ENCODE measurements around the gene OR5V1. TPM values are rescaled to one million over a fixed set of nuclear protein-coding genes. Genes with fewer than 3 reads are reported as not detected.
"Not testable (repeated sequence)": the region's sequence is repeated elsewhere in the genome, so short reads cannot be mapped to it uniquely, and the experiment has no call there.

Gene OR5V1
- total RNA-seq, 1 donor from 2014 or later, result not detected

DNA sequence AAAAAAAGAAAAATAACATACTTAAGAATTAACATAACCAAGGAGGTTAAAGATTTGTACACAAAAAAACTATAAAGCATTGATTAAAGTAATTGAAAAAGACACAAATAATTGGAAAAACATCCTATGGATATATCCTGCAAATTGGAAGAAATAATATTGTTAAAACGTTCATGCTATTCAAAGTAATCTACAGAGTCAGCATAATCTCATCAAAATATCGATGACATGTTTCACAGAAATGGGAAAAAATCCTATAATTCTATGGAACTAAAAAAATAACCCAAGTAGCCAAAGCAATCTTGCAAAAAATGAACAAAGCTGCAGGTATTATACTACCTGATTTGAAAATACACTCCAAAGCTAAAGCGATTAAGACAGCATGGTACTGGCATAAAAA, 23.3 kb downstream of the OR5V1 start:
- no peak overlapping the region for H3K4me3 Mint-ChIP-seq
- no peaks in the 10 kb centered on the region for H3K9me3 Mint-ChIP-seq
- H3K27me3 Mint-ChIP-seq (ENCODE audit: low read depth), result peaks cover 2% of the 10 kb centered on the region
- H3K27ac Mint-ChIP-seq (ENCODE audit: unreplicated experiment), result no peak overlapping the region
- DNase-seq (ENCODE audit: low read depth, low spot score), result no peak
- TF ChIP-seq, protein P1, sequence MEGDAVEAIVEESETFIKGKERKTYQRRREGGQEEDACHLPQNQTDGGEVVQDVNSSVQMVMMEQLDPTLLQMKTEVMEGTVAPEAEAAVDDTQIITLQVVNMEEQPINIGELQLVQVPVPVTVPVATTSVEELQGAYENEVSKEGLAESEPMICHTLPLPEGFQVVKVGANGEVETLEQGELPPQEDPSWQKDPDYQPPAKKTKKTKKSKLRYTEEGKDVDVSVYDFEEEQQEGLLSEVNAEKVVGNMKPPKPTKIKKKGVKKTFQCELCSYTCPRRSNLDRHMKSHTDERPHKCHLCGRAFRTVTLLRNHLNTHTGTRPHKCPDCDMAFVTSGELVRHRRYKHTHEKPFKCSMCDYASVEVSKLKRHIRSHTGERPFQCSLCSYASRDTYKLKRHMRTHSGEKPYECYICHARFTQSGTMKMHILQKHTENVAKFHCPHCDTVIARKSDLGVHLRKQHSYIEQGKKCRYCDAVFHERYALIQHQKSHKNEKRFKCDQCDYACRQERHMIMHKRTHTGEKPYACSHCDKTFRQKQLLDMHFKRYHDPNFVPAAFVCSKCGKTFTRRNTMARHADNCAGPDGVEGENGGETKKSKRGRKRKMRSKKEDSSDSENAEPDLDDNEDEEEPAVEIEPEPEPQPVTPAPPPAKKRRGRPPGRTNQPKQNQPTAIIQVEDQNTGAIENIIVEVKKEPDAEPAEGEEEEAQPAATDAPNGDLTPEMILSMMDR (conservative IDR thresholded peaks at IDR 0.05), result no peak
- no peaks in the 10 kb centered on the region for H3K4me1 Mint-ChIP-seq
- H3K36me3 Mint-ChIP-seq (ENCODE audit: low read depth), result no peaks in the 10 kb centered on the region

DNA sequence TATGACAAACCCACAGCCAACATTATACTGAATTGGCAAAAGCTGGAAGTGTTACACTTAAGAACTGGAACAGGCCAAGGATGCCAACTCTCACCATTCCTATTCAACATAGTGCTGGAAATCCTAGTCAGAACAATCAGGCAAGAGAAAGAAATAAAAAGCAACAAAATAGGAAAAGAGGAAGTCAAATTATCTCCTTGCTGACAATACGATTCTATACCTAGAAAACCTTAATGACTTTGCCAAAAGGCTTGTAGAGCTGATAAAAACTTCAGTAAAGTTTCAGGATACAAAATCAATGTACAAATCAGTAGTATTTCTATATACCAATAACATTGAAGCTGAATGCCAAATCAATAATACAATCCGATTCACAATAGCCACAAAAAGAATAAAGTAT, 32.4 kb downstream of the OR5V1 start:
- H3K9me3 Mint-ChIP-seq, result peaks cover 4% of the 10 kb centered on the region
- H3K4me1 Mint-ChIP-seq, result no peaks in the 10 kb centered on the region
- no peak overlapping the region for H3K4me3 Mint-ChIP-seq
- DNase-seq (ENCODE audit: low read depth, low spot score), result no peak
- TF ChIP-seq, protein P1 (conservative IDR thresholded peaks at IDR 0.05), result no peak
- no peak overlapping the region for H3K27ac Mint-ChIP-seq (ENCODE audit: unreplicated experiment)
- H3K27me3 Mint-ChIP-seq (ENCODE audit: low read depth), result peaks cover 14% of the 10 kb centered on the region
- H3K36me3 Mint-ChIP-seq (ENCODE audit: low read depth), result no peaks in the 10 kb centered on the region

DNA sequence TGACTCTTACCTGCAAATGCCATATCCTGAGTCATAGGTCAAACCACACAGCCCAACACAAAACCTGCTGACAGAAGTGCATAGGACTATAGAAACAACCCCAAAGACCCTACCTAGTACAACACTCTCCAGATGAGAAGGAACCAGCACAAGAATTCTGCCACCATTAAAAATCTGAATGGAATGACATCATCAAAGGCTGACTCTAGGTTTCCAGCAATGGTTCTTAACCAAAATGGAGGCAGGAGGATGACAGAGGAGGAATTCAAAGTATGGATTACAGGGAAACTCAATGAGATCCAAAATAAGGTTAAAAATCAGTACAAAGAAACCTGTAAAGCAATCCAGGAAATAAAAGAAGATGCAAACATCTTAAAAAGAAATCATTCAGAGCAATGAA, 36.0 kb downstream of the OR5V1 start:
- peaks cover 4% of the 10 kb centered on the region for H3K27me3 Mint-ChIP-seq (ENCODE audit: low read depth)
- no peak for DNase-seq (ENCODE audit: low read depth, low spot score)
- TF ChIP-seq, protein P1 (conservative IDR thresholded peaks at IDR 0.05), result no peak
- peaks cover 6% of the 10 kb centered on the region for H3K9me3 Mint-ChIP-seq
- no peak overlapping the region for H3K4me3 Mint-ChIP-seq
- H3K36me3 Mint-ChIP-seq (ENCODE audit: low read depth), result no peaks in the 10 kb centered on the region
- H3K27ac Mint-ChIP-seq (ENCODE audit: unreplicated experiment), result no peak overlapping the region
- H3K4me1 Mint-ChIP-seq, result no peaks in the 10 kb centered on the region

DNA sequence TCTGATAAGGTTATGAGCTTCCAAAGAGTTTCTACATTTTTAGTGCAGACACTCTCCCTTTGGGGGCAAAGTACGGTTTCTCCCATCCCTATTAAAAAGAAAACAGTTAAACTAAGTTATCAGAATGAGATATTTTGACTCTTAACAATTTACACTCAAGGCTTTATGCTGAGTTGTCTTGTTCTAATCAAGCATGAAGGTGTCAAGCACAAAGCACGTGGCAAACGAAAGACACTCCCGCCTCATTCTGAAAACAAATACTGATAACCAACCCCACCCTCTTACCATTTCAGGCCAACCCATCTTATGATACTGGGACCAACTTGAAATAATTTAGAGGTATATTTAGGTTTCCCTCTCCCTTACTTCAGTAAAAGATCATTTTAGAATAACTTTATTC, 42.9 kb downstream of the OR5V1 start:
- H3K36me3 Mint-ChIP-seq (ENCODE audit: low read depth), result no peaks in the 10 kb centered on the region
- H3K27ac Mint-ChIP-seq (ENCODE audit: unreplicated experiment), result no peak overlapping the region
- H3K4me3 Mint-ChIP-seq, result no peak overlapping the region
- no peaks in the 10 kb centered on the region for H3K4me1 Mint-ChIP-seq
- H3K9me3 Mint-ChIP-seq, result peaks cover under 1% of the 10 kb centered on the region
- TF ChIP-seq, protein P1 (conservative IDR thresholded peaks at IDR 0.05), result no peak
- no peaks in the 10 kb centered on the region for H3K27me3 Mint-ChIP-seq (ENCODE audit: low read depth)
- no peak for DNase-seq (ENCODE audit: low read depth, low spot score)

DNA sequence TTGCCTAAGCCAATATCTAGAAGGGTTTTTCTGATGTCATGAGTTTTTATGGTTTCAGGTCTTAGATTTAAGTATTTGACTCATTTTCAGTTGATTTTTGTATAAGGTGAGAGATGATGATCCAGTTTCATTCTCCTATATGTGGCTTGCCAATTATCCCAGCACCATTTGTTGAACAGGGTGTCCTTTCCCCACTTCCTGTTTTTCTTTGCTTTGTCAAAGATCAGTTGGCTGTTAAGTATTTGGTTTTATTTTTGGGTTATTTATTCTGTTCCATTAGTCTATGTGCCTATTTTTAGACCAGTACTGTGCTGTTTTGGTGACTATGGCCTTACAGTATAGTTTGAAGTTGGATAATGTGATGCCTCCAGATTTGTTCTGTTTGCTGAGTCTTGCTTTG, 45.3 kb downstream of the OR5V1 start:
- not testable (repeated sequence) for H3K4me3 Mint-ChIP-seq; H3K4me1 Mint-ChIP-seq; H3K36me3 Mint-ChIP-seq (ENCODE audit: low read depth); H3K27ac Mint-ChIP-seq (ENCODE audit: unreplicated experiment); H3K9me3 Mint-ChIP-seq; H3K27me3 Mint-ChIP-seq (ENCODE audit: low read depth); DNase-seq (ENCODE audit: low read depth, low spot score)

DNA sequence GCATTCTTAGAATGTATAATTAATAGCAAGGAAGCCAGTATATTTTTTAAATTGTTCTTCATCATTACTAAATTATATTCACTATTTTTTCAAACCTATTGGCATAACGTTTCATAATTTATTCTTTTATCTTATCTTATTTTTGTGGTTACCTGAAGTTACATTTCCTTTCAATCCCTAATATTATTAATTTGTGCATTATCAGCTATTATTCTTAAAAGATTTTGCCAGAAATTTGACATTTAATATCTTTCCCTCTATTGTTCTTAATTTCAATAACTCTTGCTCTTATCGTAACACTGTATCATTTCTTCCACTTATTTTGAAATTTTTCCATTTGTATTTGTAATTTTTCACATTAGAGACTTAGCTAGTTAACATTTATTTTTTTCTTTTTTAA, 48.7 kb downstream of the OR5V1 start:
- no peak overlapping the region for H3K27ac Mint-ChIP-seq (ENCODE audit: unreplicated experiment)
- H3K4me3 Mint-ChIP-seq, result no peak overlapping the region
- TF ChIP-seq, protein P1 (conservative IDR thresholded peaks at IDR 0.05), result no peak
- no peaks in the 10 kb centered on the region for H3K4me1 Mint-ChIP-seq
- no peaks in the 10 kb centered on the region for H3K36me3 Mint-ChIP-seq (ENCODE audit: low read depth)
- no peaks in the 10 kb centered on the region for H3K27me3 Mint-ChIP-seq (ENCODE audit: low read depth)
- DNase-seq (ENCODE audit: low read depth, low spot score), result no peak
- H3K9me3 Mint-ChIP-seq, result no peaks in the 10 kb centered on the region

Other genes with a start within 250 kb of the OR5V1 start
- not detected in 2 replicates for gene OR2J2, start 198.0 kb downstream of the OR5V1 start, total RNA-seq
- gene OR14J1, start 67.2 kb downstream of the OR5V1 start, total RNA-seq, result not detected in 2 replicates
- not detected in 2 replicates for gene OR12D3, start 6.4 kb upstream of the OR5V1 start, total RNA-seq
- gene OR12D2, start 26.8 kb upstream of the OR5V1 start, total RNA-seq, result not detected in 2 replicates
- not detected in 2 replicates for gene OR12D1, start 46.1 kb upstream of the OR5V1 start, total RNA-seq
- gene OR10C1, start 70.4 kb upstream of the OR5V1 start, total RNA-seq, result not detected in 2 replicates
- gene OR11A1, start 88.2 kb upstream of the OR5V1 start, total RNA-seq, result not detected in 2 replicates
- not detected in 2 replicates for gene OR2H1, start 88.3 kb upstream of the OR5V1 start, total RNA-seq
- gene MAS1L, start 119.1 kb upstream of the OR5V1 start, total RNA-seq, result not detected in 2 replicates
- not detected in 2 replicates for gene UBD, start 190.9 kb upstream of the OR5V1 start, total RNA-seq
- gene OR2H2, start 216.3 kb upstream of the OR5V1 start, total RNA-seq, result not detected in 2 replicates

All from neural crest cell (in vitro differentiated cells).